ENCODE results near the gene MS4A18. TPM values are rescaled to one million over a fixed set of nuclear protein-coding genes. Genes with fewer than 3 reads are reported as not detected.
"Not testable (repeated sequence)": the region's sequence is repeated elsewhere in the genome, so short reads cannot be mapped to it uniquely, and the experiment has no call there.

MS4A18 gene
- not detected for total RNA-seq
- long read RNA-seq: 0 reads

GRCh38 chr11:60724420-60724819 lies at the start of gene MS4A18:
TSS of gene MS4A18 (plus strand) at chr11:60724720.
- DNase-seq (no peak), ATAC-seq (no peak)
- intact Hi-C loops (cut with micrococcal nuclease): no loop called here

- ATAC-seq; DNase-seq; intact Hi-C loops (cut with micrococcal nuclease): not testable (repeated sequence)
These were observed 46.3 kb upstream of the MS4A18 start for GRCh38 chr11:60678231-60678630.

- no peak for ATAC-seq
- DNase-seq: no peak
- intact Hi-C loops (cut with micrococcal nuclease): no loop called here
These were observed 44.6 kb upstream of the MS4A18 start for GRCh38 chr11:60679879-60680278.

GRCh38 chr11:60680455-60681119 lies 43.9 kb upstream of the MS4A18 start:
- DNase-seq (no peak), ATAC-seq (no peak)
- intact Hi-C loops (cut with micrococcal nuclease): no loop called here

GRCh38 chr11:60684541-60684848 lies 40.0 kb upstream of the MS4A18 start:
- intact Hi-C loops (cut with micrococcal nuclease); ATAC-seq: not testable (repeated sequence)

GRCh38 chr11:60691661-60692060 lies 32.9 kb upstream of the MS4A18 start:
- DNase-seq (no peak), ATAC-seq (no peak)
- intact Hi-C loops (cut with micrococcal nuclease): no loop called here

More at GRCh38 chr11:60684541-60684848, 40.0 kb upstream of the MS4A18 start:
- DNase-seq: not testable (repeated sequence)

GRCh38 chr11:60699284-60699691 lies 25.2 kb upstream of the MS4A18 start, which contains the start of gene MS4A8:
TSS of gene MS4A8 (plus strand) at chr11:60699612. CDS start at chr11:60700861, 1,249 bp downstream.
- ATAC-seq: no peak
- no peak for DNase-seq
- intact Hi-C loops (cut with micrococcal nuclease): no loop called here

GRCh38 chr11:60699936-60700335 lies 24.6 kb upstream of the MS4A18 start:
- intact Hi-C loops (cut with micrococcal nuclease): no loop called here
- no peak for ATAC-seq
- no peak for DNase-seq

GRCh38 chr11:60700689-60701468 lies 23.6 kb upstream of the MS4A18 start:
- intact Hi-C loops (cut with micrococcal nuclease): no loop called here
- DNase-seq (no peak), ATAC-seq (no peak)

- intact Hi-C loops (cut with micrococcal nuclease): no loop called here
- DNase-seq: no peak
- ATAC-seq: no peak
These were observed 23.1 kb upstream of the MS4A18 start for GRCh38 chr11:60701469-60701818.

- intact Hi-C loops (cut with micrococcal nuclease): no loop called here
- ATAC-seq: no peak
- no peak for DNase-seq
These were observed 21.1 kb upstream of the MS4A18 start for GRCh38 chr11:60703374-60703773.

- intact Hi-C loops (cut with micrococcal nuclease): no loop called here
- DNase-seq (no peak), ATAC-seq (no peak)
These were observed 18.6 kb upstream of the MS4A18 start for GRCh38 chr11:60705895-60706294.

GRCh38 chr11:60706931-60707330 lies 17.6 kb upstream of the MS4A18 start:
- DNase-seq (no peak), ATAC-seq (no peak)
- intact Hi-C loops (cut with micrococcal nuclease): no loop called here

- DNase-seq: no peak
- intact Hi-C loops (cut with micrococcal nuclease): no loop called here
- no peak for ATAC-seq
These were observed 14.0 kb upstream of the MS4A18 start for GRCh38 chr11:60710482-60710881.

- ATAC-seq (no peak), DNase-seq (no peak)
- intact Hi-C loops (cut with micrococcal nuclease): no loop called here
These were observed 13.2 kb upstream of the MS4A18 start for GRCh38 chr11:60711276-60711675.

- DNase-seq; intact Hi-C loops (cut with micrococcal nuclease): not testable (repeated sequence)
These were observed 11.1 kb upstream of the MS4A18 start for GRCh38 chr11:60713423-60713822.

GRCh38 chr11:60717956-60718355 lies 6.6 kb upstream of the MS4A18 start:
- intact Hi-C loops (cut with micrococcal nuclease): no loop called here
- DNase-seq: no peak
- no peak for ATAC-seq

More at GRCh38 chr11:60713423-60713822, 11.1 kb upstream of the MS4A18 start:
- ATAC-seq: not testable (repeated sequence)

- intact Hi-C loops (cut with micrococcal nuclease): no loop called here
- ATAC-seq (no peak), DNase-seq (no peak)
These were observed 5.8 kb upstream of the MS4A18 start for GRCh38 chr11:60718524-60719316.

GRCh38 chr11:60719391-60719790 lies 5.1 kb upstream of the MS4A18 start:
- DNase-seq (no peak), ATAC-seq (no peak)
- intact Hi-C loops (cut with micrococcal nuclease): no loop called here

GRCh38 chr11:60720460-60720859 lies 4.1 kb upstream of the MS4A18 start:
- ATAC-seq: no peak
- no peak for DNase-seq
- intact Hi-C loops (cut with micrococcal nuclease): no loop called here
